Osteocyte (in vitro differentiated cells): ENCODE results near the gene GRIN1. TPM values are rescaled to one million over a fixed set of nuclear protein-coding genes. Genes with fewer than 3 reads are reported as not detected.

Source experiments
- DNase-seq: peaks from one replicate; pipeline ENCODE4 v3.0.0; 2021; ENCODE audit warnings: mixed read lengths; ENCODE audit not compliant: unreplicated experiment; ENCODE audit errors: extremely low spot score
- H3K27ac Mint-ChIP-seq: one replicate; pipeline ENCODE4 v1.8.0; 2021; ENCODE audit warnings: mild to moderate bottlenecking, mixed read lengths; ENCODE audit not compliant: unreplicated experiment
- H3K27me3 Mint-ChIP-seq: one replicate; pipeline ENCODE4 v1.8.0; 2021; ENCODE audit warnings: mixed read lengths; ENCODE audit not compliant: unreplicated experiment
- H3K36me3 Mint-ChIP-seq: one replicate; pipeline ENCODE4 v1.8.0; 2021; ENCODE audit warnings: mixed read lengths; ENCODE audit not compliant: unreplicated experiment
- H3K4me1 Mint-ChIP-seq: one replicate; pipeline ENCODE4 v1.8.0; 2021; ENCODE audit warnings: mixed read lengths; ENCODE audit not compliant: unreplicated experiment
- H3K4me3 Mint-ChIP-seq: one replicate; pipeline ENCODE4 v1.8.0; 2021; ENCODE audit warnings: mild to moderate bottlenecking, moderate library complexity, mixed read lengths; ENCODE audit not compliant: unreplicated experiment
- H3K9me3 Mint-ChIP-seq: one replicate; pipeline ENCODE4 v1.8.0; 2021; ENCODE audit warnings: mixed read lengths; ENCODE audit not compliant: unreplicated experiment
- total RNA-seq: library from RNA; stranded (reverse); gene quantifications from 2 replicates; pipeline ENCODE4 v1.2.1, GENCODE V29; 2021
- TF ChIP-seq, protein P1 (sequence below): fragments of 200-600 bp; sonication (generic); IDR thresholded peaks from 2 replicates; pipeline ENCODE4 v1.5.0; 2021; ENCODE audit warnings: antibody characterized with exemption, mild to moderate bottlenecking, moderate library complexity

GRIN1 gene
- total RNA-seq, 1 donor from 2014 or later: not detected

DNA sequence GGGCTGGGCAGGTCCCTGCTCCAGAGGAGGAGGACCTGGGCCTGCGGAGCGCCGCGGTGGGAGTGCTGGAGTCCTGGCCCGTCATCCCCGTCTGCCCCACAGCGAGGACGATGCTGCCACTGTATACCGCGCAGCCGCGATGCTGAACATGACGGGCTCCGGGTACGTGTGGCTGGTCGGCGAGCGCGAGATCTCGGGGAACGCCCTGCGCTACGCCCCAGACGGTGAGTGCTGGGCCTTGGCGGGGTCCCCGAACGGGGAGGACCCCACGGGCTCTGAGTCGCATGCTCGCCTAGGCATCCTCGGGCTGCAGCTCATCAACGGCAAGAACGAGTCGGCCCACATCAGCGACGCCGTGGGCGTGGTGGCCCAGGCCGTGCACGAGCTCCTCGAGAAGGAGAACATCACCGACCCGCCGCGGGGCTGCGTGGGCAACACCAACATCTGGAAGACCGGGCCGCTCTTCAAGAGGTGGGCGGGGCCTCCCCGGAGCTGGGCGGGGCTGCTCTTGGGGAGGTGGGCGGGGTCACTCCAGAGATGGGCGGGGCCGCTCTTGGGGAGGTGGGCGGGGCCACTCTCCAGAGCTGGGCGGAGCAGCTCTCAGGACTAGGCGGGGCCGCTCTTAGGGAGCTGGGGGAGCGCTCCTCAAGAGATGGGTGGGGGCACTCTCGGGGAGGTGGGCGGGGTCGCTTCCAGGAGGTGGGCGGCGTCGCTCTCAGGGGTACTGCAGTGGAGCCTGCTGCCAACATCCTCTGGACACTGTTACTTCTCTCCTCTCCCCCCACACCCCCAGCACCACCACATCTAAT is 17.8 kb downstream of the GRIN1 start:
- H3K36me3 Mint-ChIP-seq: no peaks in the 10 kb centered on the region
- peaks cover 9% of the 10 kb centered on the region for H3K27me3 Mint-ChIP-seq
- no peak overlapping the region for H3K27ac Mint-ChIP-seq
- no peak overlapping the region for H3K4me3 Mint-ChIP-seq
- H3K4me1 Mint-ChIP-seq: no peaks in the 10 kb centered on the region
- TF ChIP-seq, protein P1, sequence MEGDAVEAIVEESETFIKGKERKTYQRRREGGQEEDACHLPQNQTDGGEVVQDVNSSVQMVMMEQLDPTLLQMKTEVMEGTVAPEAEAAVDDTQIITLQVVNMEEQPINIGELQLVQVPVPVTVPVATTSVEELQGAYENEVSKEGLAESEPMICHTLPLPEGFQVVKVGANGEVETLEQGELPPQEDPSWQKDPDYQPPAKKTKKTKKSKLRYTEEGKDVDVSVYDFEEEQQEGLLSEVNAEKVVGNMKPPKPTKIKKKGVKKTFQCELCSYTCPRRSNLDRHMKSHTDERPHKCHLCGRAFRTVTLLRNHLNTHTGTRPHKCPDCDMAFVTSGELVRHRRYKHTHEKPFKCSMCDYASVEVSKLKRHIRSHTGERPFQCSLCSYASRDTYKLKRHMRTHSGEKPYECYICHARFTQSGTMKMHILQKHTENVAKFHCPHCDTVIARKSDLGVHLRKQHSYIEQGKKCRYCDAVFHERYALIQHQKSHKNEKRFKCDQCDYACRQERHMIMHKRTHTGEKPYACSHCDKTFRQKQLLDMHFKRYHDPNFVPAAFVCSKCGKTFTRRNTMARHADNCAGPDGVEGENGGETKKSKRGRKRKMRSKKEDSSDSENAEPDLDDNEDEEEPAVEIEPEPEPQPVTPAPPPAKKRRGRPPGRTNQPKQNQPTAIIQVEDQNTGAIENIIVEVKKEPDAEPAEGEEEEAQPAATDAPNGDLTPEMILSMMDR: no peak
- H3K9me3 Mint-ChIP-seq: no peaks in the 10 kb centered on the region
- no peak for DNase-seq

DNA sequence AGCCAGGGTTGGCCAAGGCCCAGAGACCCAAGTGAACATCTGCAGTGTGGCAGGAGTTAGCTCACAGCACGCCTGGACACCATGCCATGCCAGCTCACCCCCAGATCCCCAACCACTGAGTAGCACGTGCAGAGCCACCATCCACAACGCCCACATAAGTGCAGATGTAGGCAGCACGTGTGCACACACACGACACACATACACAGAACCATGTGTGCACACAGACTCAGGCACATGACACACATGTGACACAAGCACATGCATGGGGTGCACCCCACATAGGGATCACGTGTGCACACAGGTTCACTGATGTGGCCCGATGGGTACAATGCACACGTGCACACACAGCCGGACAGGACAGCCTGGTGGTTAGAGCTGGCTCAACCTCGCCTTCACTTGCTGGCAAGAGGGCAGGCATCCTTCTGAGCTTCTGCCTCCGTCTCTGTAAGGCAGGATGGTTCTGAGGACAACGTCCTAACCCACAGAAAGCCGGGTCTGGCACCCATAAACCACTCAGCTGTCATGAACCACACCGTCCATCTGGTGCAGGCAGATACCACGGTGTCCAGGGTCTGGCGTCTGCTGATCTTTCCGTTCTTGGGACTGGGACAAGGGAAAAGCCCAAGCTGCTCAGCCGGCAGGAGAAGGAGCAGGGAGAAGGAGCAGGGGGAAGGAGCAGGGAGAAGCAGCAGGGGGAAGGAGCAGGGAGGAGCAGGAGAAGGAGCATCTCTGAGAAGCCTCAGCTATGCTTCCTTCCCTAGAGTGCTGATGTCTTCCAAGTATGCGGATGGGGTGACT is 18.9 kb downstream of the GRIN1 start:
- peaks cover 9% of the 10 kb centered on the region for H3K27me3 Mint-ChIP-seq
- H3K36me3 Mint-ChIP-seq: no peaks in the 10 kb centered on the region
- H3K4me3 Mint-ChIP-seq: no peak overlapping the region
- H3K27ac Mint-ChIP-seq: no peak overlapping the region
- no peaks in the 10 kb centered on the region for H3K4me1 Mint-ChIP-seq
- no peak for DNase-seq
- TF ChIP-seq, protein P1: no peak
- H3K9me3 Mint-ChIP-seq: no peaks in the 10 kb centered on the region

DNA sequence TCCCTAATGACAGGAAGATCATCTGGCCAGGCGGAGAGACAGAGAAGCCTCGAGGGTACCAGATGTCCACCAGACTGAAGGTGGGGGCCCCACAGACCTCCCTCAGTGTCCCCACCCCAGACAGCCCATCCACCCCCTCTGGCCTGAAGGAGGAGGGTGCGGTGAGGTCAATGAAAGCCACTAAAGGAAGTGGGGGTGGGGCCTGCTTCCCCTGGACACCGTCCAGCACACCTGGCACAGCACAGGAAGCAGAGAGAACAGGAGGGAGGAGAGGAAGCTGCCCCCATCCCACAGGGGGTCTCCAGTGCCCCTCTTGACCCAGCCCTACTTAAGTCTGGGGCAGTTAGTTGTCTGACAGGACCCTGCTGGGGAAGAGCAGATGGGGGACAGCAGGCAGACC is 19.7 kb downstream of the GRIN1 start:
- peaks cover 12% of the 10 kb centered on the region for H3K27me3 Mint-ChIP-seq
- no peaks in the 10 kb centered on the region for H3K36me3 Mint-ChIP-seq
- DNase-seq: no peak
- H3K4me1 Mint-ChIP-seq: no peaks in the 10 kb centered on the region
- H3K9me3 Mint-ChIP-seq: no peaks in the 10 kb centered on the region
- TF ChIP-seq, protein P1: no peak
- H3K4me3 Mint-ChIP-seq: no peak overlapping the region
- no peak overlapping the region for H3K27ac Mint-ChIP-seq

DNA sequence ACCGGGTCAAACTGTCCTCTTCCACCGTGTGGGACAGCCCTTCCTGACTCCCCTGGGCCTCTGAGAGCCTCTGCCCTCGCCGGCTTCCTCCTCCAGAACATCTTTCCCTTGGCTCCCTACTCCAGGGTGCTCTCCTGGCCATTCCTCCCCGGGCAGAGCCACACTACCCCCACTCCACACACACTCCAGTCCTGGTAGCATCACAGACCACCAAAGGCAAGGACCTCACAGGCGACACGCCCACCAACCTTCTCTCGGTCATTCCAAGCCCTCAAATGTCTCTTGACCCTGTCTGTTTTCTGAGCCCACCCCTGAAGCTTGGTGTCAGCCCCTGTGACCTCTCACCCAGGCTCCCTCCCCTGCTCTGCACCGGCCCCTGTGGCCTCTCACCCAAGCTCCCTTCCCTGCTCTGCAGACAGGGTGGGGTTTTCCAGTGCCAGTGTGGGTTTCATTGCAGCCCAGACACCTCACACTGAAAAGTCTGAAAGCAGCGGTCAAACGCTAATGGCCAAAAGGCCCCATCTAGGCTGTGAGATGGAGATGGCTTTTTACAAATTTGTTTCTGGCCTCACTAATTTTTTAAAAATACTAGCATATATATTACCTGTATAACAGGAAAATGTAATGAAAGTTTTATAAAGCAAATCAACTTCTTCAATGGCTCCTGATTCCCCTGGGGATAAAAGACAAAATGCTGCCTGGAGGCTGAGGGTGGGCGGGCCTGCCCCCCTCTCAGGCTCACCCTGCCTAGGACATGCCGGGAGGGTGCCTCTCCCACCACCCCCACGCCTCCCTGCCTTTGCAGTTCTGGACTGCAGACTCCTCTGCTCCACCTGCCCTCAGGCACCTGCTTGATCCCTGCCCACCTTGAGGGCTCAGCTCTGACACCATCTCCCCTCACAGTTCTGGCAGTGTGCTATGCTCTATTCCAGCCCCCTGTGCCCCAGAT is 20.4 kb downstream of the GRIN1 start:
- Mint-ChIP-seq H3K27me3 (peaks cover 15% of the 10 kb centered on the region), H3K36me3 (no peaks in the 10 kb centered on the region), H3K9me3 (no peaks in the 10 kb centered on the region), H3K4me1 (no peaks in the 10 kb centered on the region), H3K4me3 (no peak overlapping the region), H3K27ac (no peak overlapping the region)
- no peak for DNase-seq
- TF ChIP-seq, protein P1: no peak
